Upper lobe of right lung (tissue), 1 donor: ENCODE measurements around the gene NME9. TPM values are rescaled to one million over a fixed set of nuclear protein-coding genes. Genes with fewer than 3 reads are reported as not detected.

Experiments used
- ATAC-seq: fragments of 200-7000 bp; cut with Tn5 transposase; one replicate; pipeline ENCODE4 v1.9.1; 2020; ENCODE audit warnings: mild to moderate bottlenecking, moderate library complexity
- DNase-seq: peaks from one replicate; pipeline ENCODE4 v3.0.0-alpha.2; 2020
- H3K27ac ChIP-seq: fragments of 200-600 bp; one replicate; pipeline ENCODE4 v1.8.0; 2022
- H3K27me3 ChIP-seq: fragments of 200-600 bp; one replicate; pipeline ENCODE4 v1.8.0; 2022; ENCODE audit warnings: mild to moderate bottlenecking
- H3K36me3 ChIP-seq: fragments of 200-600 bp; one replicate; pipeline ENCODE4 v1.8.0; 2022
- H3K4me1 ChIP-seq: fragments of 200-600 bp; one replicate; pipeline ENCODE4 v1.8.0; 2022
- H3K4me3 ChIP-seq: fragments of 200-600 bp; one replicate; pipeline ENCODE4 v1.8.0; 2022; ENCODE audit warnings: mild to moderate bottlenecking
- H3K9me3 ChIP-seq: fragments of 200-600 bp; one replicate; pipeline ENCODE4 v1.8.0; 2022
- intact Hi-C: fragments of 100-400 bp; cut with DNase I; formaldehyde crosslinking; loops from one replicate; pipeline ENCODE4 v1.11.0; 2022
- total RNA-seq: library from RNA; stranded (reverse); fragmentation: NEBNext Ultra II Directional; extraction: Animal tissue kit (Norgen Biotek cat#: 25700); gene quantifications from one replicate; pipeline ENCODE4 v1.2.1, GENCODE V29; 2021
- TF ChIP-seq, protein P1 (sequence below): fragments of 200-600 bp; IDR thresholded peaks from one replicate; pipeline ENCODE4 v1.8.0; 2022; ENCODE audit warnings: antibody characterized with exemption
- donor health status: DM: no; HTN: yes; CAD: no; lungs with severe emphysema.

The NME9 gene
- total RNA-seq, 1 donor from 2014 or later = not detected

- intact Hi-C loops = no loop called here
- Histone ChIP-seq H3K9me3 (no peaks in the 10 kb centered on the region), H3K27me3 (no peaks in the 10 kb centered on the region), H3K4me1 (no peaks in the 10 kb centered on the region), H3K27ac (no peak overlapping the region), H3K36me3 (peaks cover 66% of the 10 kb centered on the region), H3K4me3 (no peak overlapping the region)
- TF ChIP-seq, protein P1, sequence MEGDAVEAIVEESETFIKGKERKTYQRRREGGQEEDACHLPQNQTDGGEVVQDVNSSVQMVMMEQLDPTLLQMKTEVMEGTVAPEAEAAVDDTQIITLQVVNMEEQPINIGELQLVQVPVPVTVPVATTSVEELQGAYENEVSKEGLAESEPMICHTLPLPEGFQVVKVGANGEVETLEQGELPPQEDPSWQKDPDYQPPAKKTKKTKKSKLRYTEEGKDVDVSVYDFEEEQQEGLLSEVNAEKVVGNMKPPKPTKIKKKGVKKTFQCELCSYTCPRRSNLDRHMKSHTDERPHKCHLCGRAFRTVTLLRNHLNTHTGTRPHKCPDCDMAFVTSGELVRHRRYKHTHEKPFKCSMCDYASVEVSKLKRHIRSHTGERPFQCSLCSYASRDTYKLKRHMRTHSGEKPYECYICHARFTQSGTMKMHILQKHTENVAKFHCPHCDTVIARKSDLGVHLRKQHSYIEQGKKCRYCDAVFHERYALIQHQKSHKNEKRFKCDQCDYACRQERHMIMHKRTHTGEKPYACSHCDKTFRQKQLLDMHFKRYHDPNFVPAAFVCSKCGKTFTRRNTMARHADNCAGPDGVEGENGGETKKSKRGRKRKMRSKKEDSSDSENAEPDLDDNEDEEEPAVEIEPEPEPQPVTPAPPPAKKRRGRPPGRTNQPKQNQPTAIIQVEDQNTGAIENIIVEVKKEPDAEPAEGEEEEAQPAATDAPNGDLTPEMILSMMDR = no peak
- no peak for DNase-seq
- ATAC-seq = no peak
Measured at GRCh38 chr3:138284957-138285477, 44.6 kb downstream of the NME9 start.

DNA sequence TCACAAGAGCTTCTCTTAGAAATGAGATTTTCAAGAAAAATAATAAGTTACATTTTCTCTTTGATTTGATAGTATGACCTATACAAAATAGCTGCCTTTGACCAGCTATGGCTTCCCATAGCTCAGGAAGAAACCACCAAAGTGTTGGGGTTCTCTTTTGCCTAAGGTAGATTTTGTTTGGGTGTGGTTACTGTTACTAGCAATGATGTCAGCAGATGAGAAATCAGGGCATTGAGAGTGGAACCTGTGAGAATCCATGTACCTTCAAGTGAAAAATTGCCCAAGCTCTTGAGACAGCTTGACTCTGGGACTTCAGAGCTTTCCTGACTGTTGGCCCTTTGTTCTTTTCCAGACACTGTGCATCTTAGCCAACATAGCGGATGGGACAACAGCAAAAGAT, 45.6 kb downstream of the NME9 start:
- no peak overlapping the region for H3K4me3 ChIP-seq
- no peaks in the 10 kb centered on the region for H3K27me3 ChIP-seq
- peaks cover 57% of the 10 kb centered on the region for H3K36me3 ChIP-seq
- TF ChIP-seq, protein P1 = no peak
- no peak overlapping the region for H3K27ac ChIP-seq
- H3K9me3 ChIP-seq = no peaks in the 10 kb centered on the region
- ATAC-seq (no peak), DNase-seq (no peak)
- intact Hi-C loops = no loop called here
- no peaks in the 10 kb centered on the region for H3K4me1 ChIP-seq

DNA sequence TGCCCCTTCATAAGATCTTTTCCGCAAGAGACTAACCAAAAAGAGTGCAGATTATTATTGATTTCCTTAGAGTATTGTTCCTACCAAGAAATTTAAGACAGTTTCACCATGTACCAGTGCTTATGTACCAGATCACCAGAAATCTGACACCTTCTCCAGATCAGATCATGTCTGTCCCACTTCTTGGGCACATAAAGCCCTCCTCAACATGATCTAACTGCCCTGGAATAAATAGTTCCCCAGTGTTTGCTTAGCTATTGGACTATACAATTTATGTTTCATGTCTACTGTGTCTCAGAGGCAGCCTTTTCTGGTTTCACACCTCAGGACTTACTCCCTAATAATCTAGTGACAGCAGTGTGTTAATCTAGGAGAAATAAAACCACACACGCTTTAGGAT, 46.8 kb downstream of the NME9 start:
- DNase-seq = no peak
- no peaks in the 10 kb centered on the region for H3K4me1 ChIP-seq
- H3K4me3 ChIP-seq = no peak overlapping the region
- H3K9me3 ChIP-seq = no peaks in the 10 kb centered on the region
- H3K36me3 ChIP-seq = peaks cover 44% of the 10 kb centered on the region
- H3K27ac ChIP-seq = no peak overlapping the region
- intact Hi-C loops = no loop called here
- ATAC-seq = no peak
- TF ChIP-seq, protein P1 = no peak
- H3K27me3 ChIP-seq = no peaks in the 10 kb centered on the region

DNA sequence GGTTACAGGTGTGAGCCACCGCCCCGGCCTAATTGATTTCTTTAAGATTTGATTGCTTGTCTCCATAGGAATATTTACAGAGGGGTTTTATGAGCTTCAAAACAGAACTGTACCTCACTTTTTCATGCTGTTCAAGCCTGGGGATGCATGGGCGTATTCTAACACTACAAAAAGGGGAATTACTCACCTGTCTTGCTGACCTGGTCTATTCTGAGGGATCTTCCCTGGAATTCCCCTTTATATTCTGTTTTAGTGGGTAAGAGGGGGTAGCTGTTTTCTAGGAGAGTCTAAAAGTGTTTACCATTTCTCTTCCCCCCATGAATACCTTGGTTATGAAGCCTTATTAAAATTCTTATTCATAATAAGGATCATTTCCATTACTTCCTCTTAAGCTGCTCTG, 48.1 kb downstream of the NME9 start:
- DNase-seq = no peak
- TF ChIP-seq, protein P1 = no peak
- H3K27me3 ChIP-seq = no peaks in the 10 kb centered on the region
- H3K9me3 ChIP-seq = no peaks in the 10 kb centered on the region
- no peak for ATAC-seq
- no peak overlapping the region for H3K27ac ChIP-seq
- intact Hi-C loops = no loop called here
- peaks cover 42% of the 10 kb centered on the region for H3K36me3 ChIP-seq
- no peak overlapping the region for H3K4me3 ChIP-seq
- H3K4me1 ChIP-seq = no peaks in the 10 kb centered on the region

GRCh38 chr3:138271189-138271794, 58.4 kb downstream of the NME9 start:
- H3K36me3 ChIP-seq = peaks cover 94% of the 10 kb centered on the region

More at GRCh38 chr3:138271189-138271794, 58.4 kb downstream of the NME9 start:
- TF ChIP-seq, protein P1 = no peak
- no peaks in the 10 kb centered on the region for H3K9me3 ChIP-seq
- intact Hi-C loops = no loop called here
- DNase-seq = no peak
- H3K27me3 ChIP-seq = no peaks in the 10 kb centered on the region
- no peak overlapping the region for H3K27ac ChIP-seq
- no peak overlapping the region for H3K4me3 ChIP-seq
- ATAC-seq = no peak
- no peaks in the 10 kb centered on the region for H3K4me1 ChIP-seq
